ENCODE data around the gene MMP17.
"Not testable (repeated sequence)": the region's sequence is repeated elsewhere in the genome, so short reads cannot be mapped to it uniquely, and the experiment has no call there.

The MMP17 gene

GRCh38 chr12:131863711-131864396 is 35.7 kb downstream of the MMP17 start:
- no peaks in the 10 kb centered on the region for H3K9me3 ChIP-seq (ENCODE audit: low read length)
- no peak overlapping the region for H3K9ac ChIP-seq (ENCODE audit: low read length)
- H3K4me1 ChIP-seq (ENCODE audit: insufficient read depth, low read length) = no peaks in the 10 kb centered on the region
- no peak overlapping the region for H3K27ac ChIP-seq (ENCODE audit: low read depth, low read length)
- no peak overlapping the region for H3K4me3 ChIP-seq (ENCODE audit: low read depth in 1 of 2, low read length in 2 of 2)
- H3K36me3 ChIP-seq (ENCODE audit: insufficient read depth, low read length) = no peaks in the 10 kb centered on the region
- peaks cover 0 to 3% of the 10 kb centered on the region in 2 donors for H3K27me3 ChIP-seq (ENCODE audit: control insufficient read depth in 1 of 2, insufficient read depth in 2 of 2, low read length in 2 of 2)

- no peaks in the 10 kb centered on the region for H3K4me1 ChIP-seq (ENCODE audit: insufficient read depth, low read length)
- no peak overlapping the region for H3K27ac ChIP-seq (ENCODE audit: low read depth, low read length)
- H3K4me3 ChIP-seq (ENCODE audit: low read depth in 1 of 2, low read length in 2 of 2) = no peak overlapping the region
- H3K9me3 ChIP-seq (ENCODE audit: low read length) = no peaks in the 10 kb centered on the region
- H3K9ac ChIP-seq (ENCODE audit: low read length) = no peak overlapping the region
- H3K27me3 ChIP-seq (ENCODE audit: control insufficient read depth in 1 of 2, insufficient read depth in 2 of 2, low read length in 2 of 2) = peaks cover 0 to 3% of the 10 kb centered on the region in 2 donors
- H3K36me3 ChIP-seq (ENCODE audit: insufficient read depth, low read length) = no peaks in the 10 kb centered on the region
Measured at GRCh38 chr12:131864469-131864868, 36.3 kb downstream of the MMP17 start.

- Histone ChIP-seq H3K36me3 (ENCODE audit: insufficient read depth, low read length) (no peaks in the 10 kb centered on the region), H3K4me1 (ENCODE audit: insufficient read depth, low read length) (no peaks in the 10 kb centered on the region), H3K4me3 (ENCODE audit: low read depth in 1 of 2, low read length in 2 of 2) (no peak overlapping the region), H3K9me3 (ENCODE audit: low read length) (no peaks in the 10 kb centered on the region), H3K27me3 (ENCODE audit: control insufficient read depth in 1 of 2, insufficient read depth in 2 of 2, low read length in 2 of 2) (peaks cover 0 to 3% of the 10 kb centered on the region in 2 donors), H3K27ac (ENCODE audit: low read depth, low read length) (no peak overlapping the region), H3K9ac (ENCODE audit: low read length) (no peak overlapping the region)
Measured at GRCh38 chr12:131865180-131865875, 37.1 kb downstream of the MMP17 start.

- Histone ChIP-seq H3K36me3 (ENCODE audit: insufficient read depth, low read length) (no peaks in the 10 kb centered on the region), H3K4me1 (ENCODE audit: insufficient read depth, low read length) (no peaks in the 10 kb centered on the region)
Measured at GRCh38 chr12:131867471-131867870, 39.3 kb downstream of the MMP17 start.

GRCh38 chr12:131867891-131868675 is 39.9 kb downstream of the MMP17 start:
- no peak overlapping the region for H3K27ac ChIP-seq (ENCODE audit: low read depth, low read length)
- no peak overlapping the region for H3K4me3 ChIP-seq (ENCODE audit: low read depth in 1 of 2, low read length in 2 of 2)
- no peaks in the 10 kb centered on the region for H3K36me3 ChIP-seq (ENCODE audit: insufficient read depth, low read length)
- no peaks in the 10 kb centered on the region for H3K9me3 ChIP-seq (ENCODE audit: low read length)
- peaks cover 0 to 3% of the 10 kb centered on the region in 2 donors for H3K27me3 ChIP-seq (ENCODE audit: control insufficient read depth in 1 of 2, insufficient read depth in 2 of 2, low read length in 2 of 2)
- no peak overlapping the region for H3K9ac ChIP-seq (ENCODE audit: low read length)
- H3K4me1 ChIP-seq (ENCODE audit: insufficient read depth, low read length) = no peaks in the 10 kb centered on the region

More at GRCh38 chr12:131867471-131867870, 39.3 kb downstream of the MMP17 start:
- Histone ChIP-seq H3K9me3 (ENCODE audit: low read length) (no peaks in the 10 kb centered on the region), H3K27me3 (ENCODE audit: control insufficient read depth in 1 of 2, insufficient read depth in 2 of 2, low read length in 2 of 2) (peaks cover 0 to 3% of the 10 kb centered on the region in 2 donors), H3K9ac (ENCODE audit: low read length) (no peak overlapping the region), H3K4me3 (ENCODE audit: low read depth in 1 of 2, low read length in 2 of 2) (no peak overlapping the region), H3K27ac (ENCODE audit: low read depth, low read length) (no peak overlapping the region)

- Histone ChIP-seq H3K9ac (ENCODE audit: low read length) (no peak overlapping the region), H3K36me3 (ENCODE audit: insufficient read depth, low read length) (no peaks in the 10 kb centered on the region), H3K27ac (ENCODE audit: low read depth, low read length) (no peak overlapping the region), H3K4me3 (ENCODE audit: low read depth in 1 of 2, low read length in 2 of 2) (no peak overlapping the region), H3K27me3 (ENCODE audit: control insufficient read depth in 1 of 2, insufficient read depth in 2 of 2, low read length in 2 of 2) (no peaks in the 10 kb centered on the region), H3K9me3 (ENCODE audit: low read length) (no peaks in the 10 kb centered on the region), H3K4me1 (ENCODE audit: insufficient read depth, low read length) (no peaks in the 10 kb centered on the region)
Measured at GRCh38 chr12:131869871-131870418, 41.8 kb downstream of the MMP17 start.

GRCh38 chr12:131871677-131872076 is 43.5 kb downstream of the MMP17 start:
- Histone ChIP-seq H3K4me1 (ENCODE audit: insufficient read depth, low read length) (no peaks in the 10 kb centered on the region), H3K9me3 (ENCODE audit: low read length) (no peaks in the 10 kb centered on the region), H3K4me3 (ENCODE audit: low read depth in 1 of 2, low read length in 2 of 2) (no peak overlapping the region), H3K36me3 (ENCODE audit: insufficient read depth, low read length) (no peaks in the 10 kb centered on the region), H3K9ac (ENCODE audit: low read length) (no peak overlapping the region), H3K27ac (ENCODE audit: low read depth, low read length) (no peak overlapping the region), H3K27me3 (ENCODE audit: control insufficient read depth in 1 of 2, insufficient read depth in 2 of 2, low read length in 2 of 2) (no peaks in the 10 kb centered on the region)

GRCh38 chr12:131872154-131873051 is 44.2 kb downstream of the MMP17 start:
- Histone ChIP-seq H3K4me3 (ENCODE audit: low read depth in 1 of 2, low read length in 2 of 2) (no peak overlapping the region), H3K4me1 (ENCODE audit: insufficient read depth, low read length) (no peaks in the 10 kb centered on the region), H3K9me3 (ENCODE audit: low read length) (no peaks in the 10 kb centered on the region), H3K36me3 (ENCODE audit: insufficient read depth, low read length) (no peaks in the 10 kb centered on the region), H3K9ac (ENCODE audit: low read length) (no peak overlapping the region), H3K27me3 (ENCODE audit: control insufficient read depth in 1 of 2, insufficient read depth in 2 of 2, low read length in 2 of 2) (no peaks in the 10 kb centered on the region), H3K27ac (ENCODE audit: low read depth, low read length) (no peak overlapping the region)

- Histone ChIP-seq H3K4me1 (ENCODE audit: insufficient read depth, low read length) (no peaks in the 10 kb centered on the region), H3K4me3 (ENCODE audit: low read depth in 1 of 2, low read length in 2 of 2) (no peak overlapping the region), H3K27me3 (ENCODE audit: control insufficient read depth in 1 of 2, insufficient read depth in 2 of 2, low read length in 2 of 2) (no peaks in the 10 kb centered on the region), H3K27ac (ENCODE audit: low read depth, low read length) (no peak overlapping the region), H3K36me3 (ENCODE audit: insufficient read depth, low read length) (no peaks in the 10 kb centered on the region), H3K9ac (ENCODE audit: low read length) (no peak overlapping the region), H3K9me3 (ENCODE audit: low read length) (no peaks in the 10 kb centered on the region)
Measured at GRCh38 chr12:131873293-131873692, 45.1 kb downstream of the MMP17 start.

- H3K27me3 ChIP-seq (ENCODE audit: control insufficient read depth in 1 of 2, insufficient read depth in 2 of 2, low read length in 2 of 2); H3K27ac ChIP-seq (ENCODE audit: low read depth, low read length); H3K36me3 ChIP-seq (ENCODE audit: insufficient read depth, low read length); H3K9me3 ChIP-seq (ENCODE audit: low read length); H3K4me3 ChIP-seq (ENCODE audit: low read depth in 1 of 2, low read length in 2 of 2); H3K4me1 ChIP-seq (ENCODE audit: insufficient read depth, low read length); H3K9ac ChIP-seq (ENCODE audit: low read length): not testable (repeated sequence)
Measured at GRCh38 chr12:131874972-131875371, 46.8 kb downstream of the MMP17 start.
